Measurements from ENCODE around the gene WDFY4. TPM values are rescaled to one million over a fixed set of nuclear protein-coding genes. Genes with fewer than 3 reads are reported as not detected.
A peak's percentile ranks its signal among the peaks of the same experiment; 100 is the strongest.

Gene WDFY4
- total and polyA plus RNA-seq, 8 donors, result 0.15 to 8.0 (median 2.7) TPM

DNA sequence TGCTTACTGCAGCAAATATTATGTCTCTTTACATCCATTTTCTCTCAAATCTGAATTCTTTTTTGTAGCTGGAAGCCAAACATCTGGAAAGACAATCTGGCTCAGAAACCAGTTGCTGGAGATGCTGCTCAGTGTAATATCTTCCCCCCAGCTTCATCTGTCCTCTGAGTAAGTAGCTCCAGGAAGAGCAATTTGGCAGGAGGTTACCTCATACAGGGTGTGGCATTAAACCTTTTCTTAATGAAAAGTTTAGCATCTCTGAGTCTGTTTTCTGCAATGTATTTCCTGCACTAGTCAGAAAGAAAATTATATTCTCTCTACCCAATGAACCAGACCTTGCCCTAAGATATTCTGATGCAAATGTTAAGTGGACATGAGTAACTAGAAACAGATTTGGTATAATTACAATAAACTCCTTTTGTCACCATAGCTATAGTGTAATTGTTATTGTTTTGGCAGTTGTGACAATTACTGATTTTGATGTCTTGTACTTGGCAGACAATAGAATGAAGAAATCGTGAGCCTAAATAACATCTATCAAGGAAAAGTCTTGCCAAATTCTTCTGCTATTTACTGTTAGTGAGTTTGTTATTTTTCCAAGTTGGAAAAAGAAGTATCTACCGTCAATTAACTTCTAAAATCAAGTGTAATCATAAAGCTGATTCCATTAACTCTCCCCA, 123.3 kb downstream of the WDFY4 start:
- peaks cover 0 to 12% (median 0%) of the 10 kb centered on the region in 4 donors for H3K4me1 ChIP-seq
- no peaks in the 10 kb centered on the region for H3K36me3 ChIP-seq
- intact Hi-C loops (cut with DNase I; ENCODE audit: low total_unique reads), result no loop called here
- DNase-seq, result peak in 1 of 2 donors; percentile 46
- H3K27ac ChIP-seq, result no peak overlapping the region
- H3K4me3 ChIP-seq, result no peak overlapping the region
- TF ChIP-seq POLR2AphosphoS5 (IDR thresholded peaks at IDR 0.05), result no peak
- TF ChIP-seq POLR2A (IDR thresholded peaks at IDR 0.05), result no peak
- no peak for TF ChIP-seq CTCF (IDR thresholded peaks at IDR 0.05)
- TF ChIP-seq EP300 (IDR thresholded peaks at IDR 0.05), result no peak
- WGBS, 5 donors, result 44 to 62% (median 51%) methylated on average over 2 of the region's 2 CpGs
- H3K27me3 ChIP-seq, result no peaks in the 10 kb centered on the region
- no peaks in the 10 kb centered on the region for H3K9me3 ChIP-seq

DNA sequence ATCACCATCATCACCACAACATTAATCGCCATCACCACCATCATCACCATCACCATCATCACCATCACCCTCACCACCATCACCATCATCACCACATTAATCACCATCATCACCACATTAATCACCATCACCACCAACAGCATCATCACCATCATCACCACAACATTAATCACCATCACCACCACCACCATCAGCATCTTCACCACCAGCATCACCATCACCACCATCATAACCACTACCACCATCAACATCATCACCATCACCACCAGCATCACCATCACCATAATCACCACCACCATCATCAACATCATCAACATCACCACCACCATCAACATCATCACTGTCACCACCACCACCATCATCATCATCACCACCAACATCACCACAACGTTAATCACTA, 124.6 kb downstream of the WDFY4 start:
- 86 to 91% (median 88%) methylated on average over 2 of the region's 2 CpGs for WGBS, 5 donors
- Histone ChIP-seq H3K36me3 (no peaks in the 10 kb centered on the region), H3K27ac (no peak overlapping the region), H3K4me1 (peaks cover 0 to 12% (median 0%) of the 10 kb centered on the region in 4 donors), H3K4me3 (no peak overlapping the region), H3K27me3 (no peaks in the 10 kb centered on the region), H3K9me3 (no peaks in the 10 kb centered on the region)
- TF ChIP-seq POLR2AphosphoS5 (IDR thresholded peaks at IDR 0.05) (no peak), POLR2A (IDR thresholded peaks at IDR 0.05) (no peak), EP300 (IDR thresholded peaks at IDR 0.05) (no peak), CTCF (IDR thresholded peaks at IDR 0.05) (no peak)
- no peak for DNase-seq
- intact Hi-C loops (cut with DNase I; ENCODE audit: low total_unique reads), result no loop called here

DNA sequence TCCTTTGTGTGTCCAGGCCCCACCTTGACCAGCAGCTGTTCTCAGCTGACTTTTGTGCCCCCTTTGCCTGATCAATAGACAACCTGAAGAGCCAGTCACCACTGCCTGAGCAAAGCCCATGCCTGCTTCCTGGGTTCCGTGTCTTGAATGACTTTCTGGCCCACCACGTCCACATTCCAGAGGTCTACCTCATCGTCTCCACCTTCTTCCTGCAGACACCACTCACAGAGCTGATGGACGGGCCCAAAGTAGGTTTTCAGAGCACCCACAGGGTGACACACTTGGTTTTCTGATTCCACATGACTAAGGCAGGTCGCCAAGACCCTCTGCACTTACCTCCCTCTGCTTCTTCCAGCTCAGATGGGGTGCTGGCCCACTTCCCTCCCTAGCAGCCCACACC, 126.8 kb downstream of the WDFY4 start:
- Histone ChIP-seq H3K36me3 (no peaks in the 10 kb centered on the region), H3K27ac (no peak overlapping the region), H3K4me3 (no peak overlapping the region), H3K4me1 (peaks cover 0 to under 1% (median 0%) of the 10 kb centered on the region in 4 donors), H3K27me3 (no peaks in the 10 kb centered on the region), H3K9me3 (no peaks in the 10 kb centered on the region)
- intact Hi-C loops (cut with DNase I; ENCODE audit: low total_unique reads), result no loop called here
- no peak for TF ChIP-seq POLR2AphosphoS5 (IDR thresholded peaks at IDR 0.05)
- TF ChIP-seq POLR2A (IDR thresholded peaks at IDR 0.05), result no peak
- no peak for TF ChIP-seq CTCF (IDR thresholded peaks at IDR 0.05)
- no peak for TF ChIP-seq EP300 (IDR thresholded peaks at IDR 0.05)
- DNase-seq, result no peak
- WGBS, 5 donors, result 74 to 89% (median 77%) methylated on average over 5 of the region's 5 CpGs

DNA sequence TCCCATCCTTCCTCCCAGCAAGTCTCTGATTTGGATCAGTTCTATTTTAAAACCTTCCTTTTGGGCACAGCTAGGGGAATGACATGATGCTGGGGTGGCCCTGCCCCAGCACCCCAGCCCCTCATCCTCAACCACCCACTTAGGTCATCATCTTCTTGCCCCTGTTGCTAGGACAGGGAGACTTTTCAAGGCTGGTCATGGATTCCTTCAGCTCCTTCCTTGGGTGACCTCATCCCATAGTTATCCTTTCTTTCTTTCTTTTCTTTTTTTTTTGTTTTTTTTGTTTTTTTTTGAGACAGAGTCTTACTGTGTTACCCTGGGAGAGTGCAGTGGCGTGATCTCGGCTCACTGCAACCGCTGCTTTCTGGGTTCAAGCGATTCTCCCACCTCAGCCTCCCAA, 127.2 kb downstream of the WDFY4 start:
- TF ChIP-seq CTCF (IDR thresholded peaks at IDR 0.05), result no peak
- no peak for TF ChIP-seq POLR2A (IDR thresholded peaks at IDR 0.05)
- H3K27ac ChIP-seq, result no peak overlapping the region
- intact Hi-C loops (cut with DNase I; ENCODE audit: low total_unique reads), result no loop called here
- no peak for DNase-seq
- no peaks in the 10 kb centered on the region for H3K4me1 ChIP-seq
- no peak overlapping the region for H3K4me3 ChIP-seq
- no peaks in the 10 kb centered on the region for H3K9me3 ChIP-seq
- 87 to 96% (median 93%) methylated on average over 4 of the region's 4 CpGs for WGBS, 5 donors
- no peaks in the 10 kb centered on the region for H3K27me3 ChIP-seq
- no peaks in the 10 kb centered on the region for H3K36me3 ChIP-seq
